GM12801 (cell line): ENCODE measurements around the gene FXYD7.

Experiments used
- TF ChIP-seq, protein P1 (sequence below): IDR thresholded peaks from one replicate; pipeline ENCODE4 v1.5.1; 2011; ENCODE audit warnings: control low read depth; ENCODE audit not compliant: insufficient read length; ENCODE audit errors: extremely low read depth

FXYD7 gene

DNA sequence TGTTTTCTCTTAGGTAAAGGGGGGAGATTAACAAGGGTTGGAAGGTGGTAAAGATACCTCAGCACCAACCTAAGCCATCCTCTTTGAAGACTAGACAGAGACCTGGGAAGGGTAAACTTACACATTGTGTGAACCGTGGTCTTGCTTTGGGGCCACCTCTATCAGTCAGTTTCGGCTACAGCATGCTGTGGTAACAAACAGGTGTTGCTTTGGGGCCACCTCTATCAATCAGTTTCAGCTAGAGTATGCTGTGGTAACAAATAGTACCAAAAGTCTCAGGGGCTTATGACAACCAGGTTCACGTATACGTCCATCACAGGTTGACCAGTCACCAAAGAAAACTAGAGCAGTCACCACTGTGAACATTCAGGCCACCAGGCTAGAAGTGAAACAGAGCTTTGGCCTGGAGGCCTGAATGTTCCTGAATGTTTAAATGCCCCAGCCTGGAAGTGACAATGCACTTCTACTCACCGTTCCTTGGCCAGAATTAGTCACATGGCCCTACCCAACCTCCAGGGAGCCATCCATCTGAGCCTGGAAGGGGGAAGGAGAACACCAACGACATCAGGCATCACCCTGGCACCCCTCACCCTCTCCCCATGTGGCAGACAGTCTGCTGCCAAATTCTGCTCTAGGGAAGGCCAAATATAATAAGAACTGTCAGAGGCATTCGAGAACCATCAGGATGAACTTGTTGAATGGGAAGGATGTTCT lies 3.8 kb downstream of the FXYD7 start:
- TF ChIP-seq, protein P1, sequence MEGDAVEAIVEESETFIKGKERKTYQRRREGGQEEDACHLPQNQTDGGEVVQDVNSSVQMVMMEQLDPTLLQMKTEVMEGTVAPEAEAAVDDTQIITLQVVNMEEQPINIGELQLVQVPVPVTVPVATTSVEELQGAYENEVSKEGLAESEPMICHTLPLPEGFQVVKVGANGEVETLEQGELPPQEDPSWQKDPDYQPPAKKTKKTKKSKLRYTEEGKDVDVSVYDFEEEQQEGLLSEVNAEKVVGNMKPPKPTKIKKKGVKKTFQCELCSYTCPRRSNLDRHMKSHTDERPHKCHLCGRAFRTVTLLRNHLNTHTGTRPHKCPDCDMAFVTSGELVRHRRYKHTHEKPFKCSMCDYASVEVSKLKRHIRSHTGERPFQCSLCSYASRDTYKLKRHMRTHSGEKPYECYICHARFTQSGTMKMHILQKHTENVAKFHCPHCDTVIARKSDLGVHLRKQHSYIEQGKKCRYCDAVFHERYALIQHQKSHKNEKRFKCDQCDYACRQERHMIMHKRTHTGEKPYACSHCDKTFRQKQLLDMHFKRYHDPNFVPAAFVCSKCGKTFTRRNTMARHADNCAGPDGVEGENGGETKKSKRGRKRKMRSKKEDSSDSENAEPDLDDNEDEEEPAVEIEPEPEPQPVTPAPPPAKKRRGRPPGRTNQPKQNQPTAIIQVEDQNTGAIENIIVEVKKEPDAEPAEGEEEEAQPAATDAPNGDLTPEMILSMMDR, result no peak

- TF ChIP-seq, protein P1, result no peak
Observed at GRCh38 chr19:35149463-35149862, 6.4 kb downstream of the FXYD7 start.

- TF ChIP-seq, protein P1, result no peak
Observed at GRCh38 chr19:35150445-35150844, 7.4 kb downstream of the FXYD7 start.

DNA sequence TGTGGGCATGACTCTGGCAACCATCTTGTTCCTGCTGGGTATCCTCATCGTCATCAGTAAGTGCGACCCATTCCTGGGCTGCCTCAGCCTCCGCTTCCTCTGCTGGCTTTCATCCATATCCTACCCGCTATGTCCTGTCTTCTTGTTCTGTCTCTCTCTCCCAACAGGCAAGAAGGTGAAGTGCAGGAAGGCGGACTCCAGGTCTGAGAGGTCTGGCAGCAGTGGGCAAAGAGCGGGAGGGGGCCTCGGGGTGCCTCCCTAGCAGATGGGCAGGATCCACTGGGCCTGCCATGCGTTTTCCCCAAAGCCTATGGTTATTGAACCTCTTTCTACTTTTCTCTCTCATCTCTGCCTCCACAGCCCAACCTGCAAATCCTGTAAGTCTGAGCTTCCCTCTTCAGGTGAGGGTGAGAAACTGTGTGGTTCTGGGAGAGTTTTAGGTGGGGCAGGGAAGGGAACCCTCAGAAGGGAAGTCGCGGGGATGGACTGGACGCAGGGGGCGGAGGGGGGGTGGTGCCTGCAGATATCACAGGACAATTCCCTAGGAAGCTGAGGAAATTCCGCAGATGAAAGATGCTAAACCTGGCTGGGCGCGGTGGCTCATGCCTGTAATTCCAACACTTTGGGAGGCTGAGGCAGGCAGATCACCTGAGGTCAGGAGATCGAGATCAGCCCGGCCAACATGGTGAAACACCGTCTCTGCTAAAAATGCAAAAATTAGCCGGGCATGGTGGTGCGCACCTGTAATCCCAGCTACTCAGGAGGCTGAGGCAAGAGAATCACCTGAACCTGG lies 8.4 kb downstream of the FXYD7 start:
- TF ChIP-seq, protein P1, result no peak

- TF ChIP-seq, protein P1, result no peak
Observed at GRCh38 chr19:35153701-35154524, 10.9 kb downstream of the FXYD7 start.

GRCh38 chr19:35154525-35155406 lies 11.7 kb downstream of the FXYD7 start, which contains the start of gene FXYD5:
FXYD5 (plus strand) TSS chr19:35154735; CDS start chr19:35155551, 816 bp downstream.
- TF ChIP-seq, protein P1, result no peak
